IPS-NIHi7 (cell line): ENCODE data around the gene RRBP1.

Experiments
- DNase-seq: peaks from one replicate; pipeline ENCODE4 v3.0.0; 2012; ENCODE audit warnings: mixed read lengths; ENCODE audit errors: extremely low spot score

Gene RRBP1

DNA sequence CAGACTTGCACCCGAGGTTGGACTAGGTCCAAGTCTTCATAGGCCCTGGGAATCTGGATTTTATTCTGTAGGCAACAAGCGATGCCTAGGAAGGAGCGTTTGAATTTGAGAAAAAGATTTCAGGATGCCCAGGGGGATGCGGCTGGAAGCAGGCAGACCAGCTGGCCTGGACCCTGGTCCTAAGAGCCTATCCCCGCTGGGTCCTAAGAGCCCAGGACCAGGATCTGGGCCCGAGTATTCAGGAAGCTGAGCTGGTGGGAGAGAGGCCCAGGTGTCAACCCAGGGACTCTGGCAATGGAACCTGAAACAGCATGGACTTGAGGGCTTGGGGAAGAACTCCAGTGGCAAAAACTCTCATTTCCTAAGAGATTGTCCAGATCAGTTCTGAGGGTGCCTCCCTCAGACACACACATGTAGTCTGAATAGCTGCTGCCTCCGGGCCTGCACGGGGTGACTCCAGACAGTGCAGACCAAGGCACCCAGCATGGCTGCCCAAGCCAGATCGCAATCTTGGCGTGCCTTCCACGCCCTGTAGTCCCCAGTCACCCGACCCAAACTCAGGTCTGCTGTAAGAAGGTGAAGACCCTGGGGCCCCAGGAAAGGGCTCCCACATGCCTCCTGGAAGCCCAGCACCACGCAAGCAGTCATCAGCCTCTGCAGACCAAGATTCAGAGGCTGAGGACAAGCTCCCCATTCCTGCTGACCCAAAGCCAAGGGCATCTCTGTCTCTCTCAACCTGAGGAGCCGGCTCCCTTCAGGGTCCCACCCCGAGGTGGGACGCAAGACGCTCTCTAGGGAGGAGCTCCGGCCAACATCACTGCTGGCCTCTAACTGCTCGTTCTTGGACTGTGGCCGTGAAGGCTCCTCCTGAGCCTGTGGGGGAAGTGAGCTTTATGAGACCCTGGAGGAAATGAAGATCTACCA, 34.4 kb downstream of the RRBP1 start:
- DNase-seq, result no peak

DNA sequence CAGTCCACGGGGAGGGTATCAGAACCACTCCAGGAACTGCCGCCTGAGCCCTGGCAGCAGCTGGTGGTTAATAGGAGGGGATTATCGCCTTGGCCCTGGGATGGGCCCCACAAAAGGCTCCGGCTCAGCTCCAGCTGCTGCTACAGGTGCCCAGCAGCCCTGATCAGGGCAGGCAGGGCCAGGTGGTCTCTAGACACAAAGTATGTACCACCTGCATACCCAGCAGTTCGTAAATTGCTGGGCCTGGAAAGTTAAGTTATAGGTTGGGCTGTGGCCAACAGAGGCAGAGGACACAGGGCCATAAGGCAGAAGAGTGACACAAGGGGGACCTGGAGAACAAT, 35.1 kb downstream of the RRBP1 start:
- DNase-seq, result no peak

DNA sequence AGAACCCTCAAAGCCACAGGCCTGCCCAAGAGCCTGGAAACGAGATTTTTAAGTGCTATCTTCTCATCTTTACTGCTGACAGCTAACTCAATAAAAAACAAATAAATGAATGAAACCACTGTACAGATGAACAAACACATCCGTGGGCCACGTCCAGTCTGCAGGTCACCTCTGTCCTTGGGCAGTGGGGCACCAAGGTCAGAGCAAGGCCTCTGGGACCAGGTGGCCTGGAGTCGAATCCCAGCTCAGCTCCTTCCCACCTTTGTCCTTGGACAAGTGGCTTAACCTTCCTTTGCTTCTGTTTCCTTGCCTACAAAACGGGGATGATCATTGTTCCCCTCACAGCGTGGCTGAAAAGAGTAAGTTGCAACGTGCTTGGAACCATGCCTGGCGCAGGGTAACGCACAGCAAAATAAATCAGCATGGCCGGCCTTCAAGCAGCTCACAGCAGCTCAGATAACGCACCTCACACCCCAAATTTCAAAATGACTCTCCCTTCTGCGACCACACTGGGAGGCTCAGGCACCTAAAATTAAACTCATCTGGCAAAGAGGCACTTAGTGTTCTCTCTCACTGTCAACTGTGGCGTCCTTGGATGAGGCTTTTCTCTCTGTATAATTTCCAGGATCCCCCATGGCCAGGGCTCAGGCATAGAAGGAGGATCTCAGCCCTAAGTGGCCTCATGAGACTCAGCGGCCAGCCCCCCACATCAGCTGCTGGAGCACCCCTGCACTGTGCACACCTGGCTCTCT, 35.7 kb downstream of the RRBP1 start:
- DNase-seq, result no peak

DNA sequence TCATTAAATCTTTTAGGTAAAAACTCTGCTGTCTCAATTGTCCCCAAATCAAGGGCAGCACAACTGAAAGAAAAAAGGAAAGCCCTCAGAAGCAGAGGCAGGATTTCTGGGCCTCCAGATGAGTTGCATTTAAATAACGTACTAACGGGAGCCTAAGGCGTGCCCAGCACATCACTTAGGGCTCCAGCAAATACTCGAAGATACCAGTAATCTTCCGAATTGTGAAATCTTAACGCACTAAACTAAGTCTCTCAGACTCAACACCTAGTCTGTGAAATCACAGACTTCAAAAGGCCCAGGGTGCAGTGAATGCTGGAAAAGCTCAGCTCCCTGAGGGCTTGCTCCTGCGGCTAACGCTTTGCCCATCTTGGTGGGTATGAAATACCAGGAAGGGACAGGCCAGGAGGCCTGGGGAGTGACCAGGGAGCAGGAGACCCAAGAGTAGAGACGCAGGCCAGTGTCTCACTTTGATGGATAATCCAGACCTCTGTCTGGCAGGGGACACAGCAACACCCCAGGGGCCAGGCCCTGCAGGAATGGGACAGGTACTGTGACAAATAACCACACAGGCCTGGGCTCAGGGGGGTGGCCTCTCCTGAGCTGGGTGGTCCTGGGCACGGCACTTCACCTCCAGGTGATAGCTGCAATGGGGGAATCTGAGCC, 36.4 kb downstream of the RRBP1 start:
- no peak for DNase-seq

DNA sequence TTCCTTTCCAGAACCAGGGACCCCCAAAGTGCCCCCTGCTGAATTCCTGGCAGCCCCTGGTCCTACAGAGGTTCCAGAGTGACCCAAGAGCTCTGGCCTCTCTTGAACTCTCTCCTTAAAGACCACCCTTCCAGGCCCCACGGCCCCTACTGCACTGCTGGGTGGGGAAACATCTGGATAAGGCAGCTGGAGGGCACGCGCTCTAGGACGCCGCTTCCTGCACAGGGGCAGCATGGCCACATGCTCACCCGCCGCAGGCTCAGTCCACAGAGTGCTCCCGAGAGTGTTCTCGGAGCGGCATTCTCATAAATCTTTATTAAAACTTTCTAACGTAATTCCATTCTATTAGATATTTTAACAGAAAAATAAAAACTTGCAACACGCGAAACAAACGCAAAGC, 37.0 kb downstream of the RRBP1 start:
- no peak for DNase-seq

DNA sequence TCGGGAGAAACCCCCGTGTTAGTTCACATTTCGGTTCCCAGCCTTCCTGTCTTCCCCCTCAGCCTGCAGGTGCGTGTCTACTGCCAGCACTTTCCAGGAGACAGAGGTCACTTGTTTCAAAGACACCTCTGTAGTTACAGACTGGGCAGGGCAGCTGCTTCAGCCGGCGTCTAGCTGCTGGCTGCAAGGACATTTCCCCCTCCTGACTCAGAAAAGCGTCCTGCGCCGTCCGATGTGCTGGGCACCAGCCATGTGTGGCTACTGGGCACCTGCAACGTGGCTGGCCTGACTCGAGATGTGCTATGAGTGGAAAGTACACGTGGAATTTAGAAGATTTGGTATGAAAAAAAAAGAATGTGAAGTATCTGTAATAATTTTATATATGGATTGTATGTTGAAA, 37.6 kb downstream of the RRBP1 start:
- DNase-seq, result no peak

DNA sequence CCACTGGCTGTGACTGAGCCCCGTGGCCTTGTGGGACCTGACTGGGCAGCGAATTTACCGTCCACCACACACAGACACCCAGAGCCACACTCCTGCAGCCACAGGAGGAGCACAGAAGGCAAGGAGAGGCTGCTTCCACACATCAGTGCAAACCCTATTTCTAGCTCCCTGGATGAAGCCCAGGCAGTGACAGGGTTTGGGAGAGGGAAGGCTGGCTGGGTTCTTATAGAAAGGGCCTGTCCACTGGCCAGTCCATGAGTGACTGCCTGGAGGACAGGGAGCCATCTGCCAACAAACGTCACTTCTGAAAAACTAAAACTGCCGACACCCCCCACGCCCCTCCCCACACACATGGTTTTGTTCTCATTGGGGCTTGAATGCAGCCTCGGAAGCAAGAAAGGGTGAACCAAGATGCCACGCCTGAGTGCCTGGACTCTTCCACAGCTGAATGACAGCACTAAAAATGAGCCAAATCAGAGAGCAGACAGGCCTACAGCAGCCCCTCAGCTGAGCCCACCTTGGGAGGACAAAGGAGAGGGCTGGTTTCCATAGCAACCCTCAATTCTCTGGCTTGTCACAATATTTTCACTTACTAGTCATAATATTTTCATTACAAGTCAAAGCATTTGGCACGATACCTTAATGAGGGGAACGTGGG, 38.4 kb downstream of the RRBP1 start:
- DNase-seq, result no peak

DNA sequence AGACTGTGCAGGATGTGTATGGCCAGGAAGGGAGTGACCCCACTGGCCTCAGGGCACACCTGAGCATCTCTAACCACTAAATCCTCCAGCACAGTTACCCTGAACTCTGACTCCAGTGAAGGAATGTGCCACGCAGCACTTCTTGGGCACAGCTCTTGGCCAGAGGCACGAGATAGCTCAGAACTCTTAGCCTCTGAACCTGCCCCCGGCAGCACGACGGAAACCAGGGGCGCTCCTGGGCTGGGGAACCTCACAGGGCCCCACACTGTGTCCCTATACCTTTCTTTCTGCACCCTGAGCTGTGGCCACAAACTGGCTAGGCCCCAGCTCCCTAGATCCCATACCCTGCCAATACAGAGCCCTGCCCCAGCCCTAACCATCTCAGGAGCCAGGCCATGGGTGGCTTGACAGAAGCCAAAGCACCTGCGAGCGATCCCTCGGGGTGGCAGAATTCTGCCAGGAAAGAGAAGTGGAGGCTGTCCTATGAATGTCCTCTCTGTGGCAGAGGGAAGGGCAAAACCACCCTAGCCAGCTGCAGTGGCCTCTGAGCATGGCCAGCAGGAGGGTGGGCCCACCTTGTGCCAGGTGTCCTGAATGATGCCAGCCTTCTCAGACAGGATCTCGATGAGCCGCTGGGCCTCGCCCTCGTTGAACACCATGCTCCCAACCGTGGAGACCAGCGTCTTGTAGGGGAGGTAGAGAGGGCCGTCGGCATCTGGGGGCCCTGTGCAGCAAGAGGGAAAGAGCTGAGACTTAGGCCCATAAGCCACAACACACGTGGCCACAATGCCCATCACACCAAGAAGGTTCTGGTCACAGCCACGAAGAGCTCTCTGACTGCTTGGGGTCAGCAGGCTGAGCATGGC, 39.4 kb downstream of the RRBP1 start:
- no peak for DNase-seq

DNA sequence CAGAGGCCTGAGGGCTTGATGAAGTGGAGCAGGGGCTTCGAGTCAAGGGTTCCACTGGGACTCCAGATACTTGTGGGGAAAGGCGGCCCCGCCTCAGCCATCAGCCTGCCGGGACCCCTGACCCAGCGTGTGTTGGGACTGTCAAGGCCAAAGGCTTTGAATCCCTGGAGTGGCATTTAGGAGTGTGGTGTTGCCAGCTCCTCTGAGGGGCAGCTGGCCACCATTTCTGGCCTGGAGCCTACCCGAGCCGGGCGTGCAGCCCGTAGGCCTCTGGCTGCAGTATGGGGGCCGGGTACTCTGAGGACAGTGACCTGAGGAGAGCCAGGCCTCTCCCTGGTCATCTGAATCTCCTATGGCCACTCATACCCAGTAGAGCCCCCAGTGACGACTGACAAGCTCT, 40.0 kb downstream of the RRBP1 start:
- DNase-seq, result no peak

DNA sequence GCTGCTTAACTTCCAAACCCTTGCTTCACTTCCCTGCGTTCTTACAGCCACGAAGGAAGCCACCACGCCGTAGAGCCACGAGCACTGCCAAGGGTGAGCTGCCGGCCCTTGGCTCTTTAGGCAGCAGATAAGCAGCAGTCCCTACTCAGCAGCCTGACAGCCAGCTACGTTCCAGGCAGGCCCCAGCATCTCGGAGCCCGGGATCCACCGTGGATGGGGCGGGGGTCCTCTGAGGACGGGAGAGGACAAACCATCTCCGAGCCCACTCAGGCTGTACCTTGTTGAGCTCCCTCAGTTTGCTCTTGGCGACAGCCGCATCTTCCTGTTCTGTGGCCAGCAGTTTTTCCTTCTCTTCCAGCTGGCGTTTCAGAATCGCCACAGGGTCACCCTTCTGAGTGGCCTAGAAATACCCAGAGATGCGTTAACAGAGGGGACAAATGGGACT, 40.5 kb downstream of the RRBP1 start:
- DNase-seq, result no peak

DNA sequence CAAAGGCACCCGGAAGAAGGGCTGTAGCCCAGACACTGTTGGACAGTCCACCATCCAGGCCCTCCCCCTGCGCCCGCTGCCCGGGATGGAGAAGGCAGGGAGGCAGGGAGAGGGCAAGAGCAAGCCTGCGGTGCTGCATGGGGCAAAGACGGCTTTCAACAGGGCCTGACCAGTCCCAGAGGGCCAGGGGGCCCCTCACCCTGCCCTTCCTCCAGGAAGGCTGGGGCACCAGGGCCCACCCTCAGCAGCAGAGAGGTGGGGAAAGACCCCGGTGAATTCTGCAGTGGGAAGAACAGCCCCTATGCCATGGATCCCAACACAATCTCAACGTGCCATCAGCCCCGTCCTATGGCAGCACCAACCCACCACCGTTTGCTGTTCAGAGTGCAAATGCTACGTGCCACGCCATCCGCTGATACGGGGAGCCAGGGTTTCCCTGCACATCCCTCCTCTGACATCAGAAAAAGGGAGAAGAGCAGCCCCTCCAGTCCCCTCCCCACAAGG, 41.1 kb downstream of the RRBP1 start:
- DNase-seq, result no peak

DNA sequence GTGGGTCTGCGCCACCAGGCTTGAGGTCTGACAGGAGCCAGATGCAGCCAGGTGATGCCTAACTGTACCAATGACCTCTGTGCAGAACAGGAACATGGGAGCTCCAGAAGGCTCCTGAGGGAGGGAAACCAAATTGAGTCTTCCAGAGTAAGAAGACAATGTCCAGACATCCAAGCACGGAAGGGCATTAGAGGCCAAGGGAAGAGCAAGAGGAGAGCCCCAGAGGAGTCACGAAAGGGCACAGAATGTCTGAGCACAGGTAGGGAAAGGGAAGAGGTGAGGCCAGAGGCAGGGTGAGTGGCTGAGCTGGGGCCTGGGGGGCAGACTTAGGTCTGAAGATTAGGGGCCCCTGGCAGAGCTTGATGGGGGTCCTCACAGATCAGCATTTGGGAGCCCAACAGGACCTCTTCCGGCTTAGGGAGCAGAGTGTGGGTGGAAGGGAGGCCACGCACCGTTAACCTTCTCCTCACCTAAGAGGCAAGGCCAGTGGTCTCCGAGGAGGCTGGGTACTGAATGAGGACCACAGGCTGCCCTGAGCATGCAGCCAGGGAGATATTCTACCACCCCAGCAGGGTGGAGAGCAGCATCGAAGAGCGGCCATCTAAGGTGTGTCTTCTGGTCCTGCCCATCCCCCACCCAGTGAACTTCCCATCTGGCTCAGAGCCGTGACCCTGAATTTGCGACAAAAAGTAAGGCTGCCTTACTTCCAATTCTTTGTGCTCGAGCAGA, 41.7 kb downstream of the RRBP1 start:
- DNase-seq, result no peak

DNA sequence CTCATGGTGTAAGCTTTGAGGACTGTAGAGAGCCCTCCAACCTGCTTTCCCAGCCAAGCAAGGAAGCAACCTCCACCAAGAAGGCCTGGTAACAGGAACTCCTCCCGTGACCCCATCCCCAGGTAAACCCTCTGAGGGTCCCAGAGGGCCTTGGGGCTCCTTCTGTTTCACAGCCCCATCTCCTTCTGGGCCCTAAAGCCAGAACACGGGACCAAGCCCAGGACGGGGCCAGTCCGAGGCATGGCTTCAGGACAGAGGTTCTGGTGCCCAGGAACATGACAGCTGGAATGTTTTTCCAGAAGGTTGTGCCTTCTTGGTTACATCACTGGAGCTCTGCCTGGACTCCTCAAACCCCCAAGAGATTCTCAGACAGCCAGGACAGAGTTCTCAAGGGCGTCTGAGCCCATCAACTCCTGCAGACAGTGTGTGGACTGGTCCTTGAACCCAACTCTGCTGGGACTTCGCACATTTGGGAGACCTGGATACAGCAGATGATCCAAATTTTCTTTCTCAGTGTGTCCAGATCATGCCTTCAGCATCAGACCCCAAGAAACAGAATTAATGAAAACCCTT, 43.1 kb downstream of the RRBP1 start:
- no peak for DNase-seq

DNA sequence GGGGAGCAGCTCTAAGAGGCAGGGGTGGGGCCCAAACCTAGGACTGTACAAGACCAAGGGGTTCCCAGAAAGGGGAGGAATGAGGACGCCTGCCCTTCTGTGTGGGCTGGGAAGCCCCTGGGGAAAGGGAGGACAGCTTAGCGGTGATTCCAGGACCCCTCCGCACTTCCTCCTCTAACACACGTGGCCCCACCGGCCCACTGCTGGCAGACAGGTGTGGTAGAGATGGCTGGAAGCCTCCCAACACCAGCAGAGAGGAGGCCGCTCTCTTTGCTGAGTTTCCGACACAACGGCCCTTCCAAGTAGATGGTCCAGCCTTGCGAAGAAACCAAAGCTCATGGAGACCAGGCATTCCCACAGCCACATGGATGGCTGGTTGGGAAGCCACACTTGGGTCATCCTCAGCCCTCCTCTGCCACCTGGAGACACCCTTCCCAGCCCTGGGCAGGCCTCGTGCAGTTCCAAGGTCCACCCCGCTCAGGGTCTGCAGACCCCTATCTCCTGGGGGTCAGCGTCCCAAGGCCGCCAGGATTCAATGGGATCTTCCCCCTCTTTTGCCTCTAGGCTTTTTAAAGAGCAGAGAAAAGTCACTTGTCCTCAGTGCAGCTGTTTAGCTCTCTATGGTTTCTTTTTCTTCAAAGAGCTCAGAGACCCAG, 43.9 kb downstream of the RRBP1 start:
- no peak for DNase-seq

DNA sequence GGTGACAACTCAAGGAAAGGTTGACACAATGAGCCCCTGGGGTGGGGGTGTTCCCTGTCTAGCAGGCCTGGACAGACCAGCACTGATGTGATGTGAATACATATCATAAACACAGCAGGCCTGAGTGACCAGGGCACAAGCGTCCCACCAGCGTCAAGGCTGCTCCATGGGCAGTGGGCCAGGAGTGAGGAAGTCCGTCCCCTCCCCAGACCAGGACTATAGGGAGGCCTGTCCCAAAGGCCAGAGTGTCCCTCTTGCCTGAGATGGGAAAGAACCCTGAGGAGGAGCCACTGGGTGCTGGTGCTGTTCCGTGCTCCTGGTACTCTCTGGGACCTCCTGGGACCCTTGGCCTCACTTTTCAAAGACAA, 44.6 kb downstream of the RRBP1 start:
- DNase-seq, result no peak

DNA sequence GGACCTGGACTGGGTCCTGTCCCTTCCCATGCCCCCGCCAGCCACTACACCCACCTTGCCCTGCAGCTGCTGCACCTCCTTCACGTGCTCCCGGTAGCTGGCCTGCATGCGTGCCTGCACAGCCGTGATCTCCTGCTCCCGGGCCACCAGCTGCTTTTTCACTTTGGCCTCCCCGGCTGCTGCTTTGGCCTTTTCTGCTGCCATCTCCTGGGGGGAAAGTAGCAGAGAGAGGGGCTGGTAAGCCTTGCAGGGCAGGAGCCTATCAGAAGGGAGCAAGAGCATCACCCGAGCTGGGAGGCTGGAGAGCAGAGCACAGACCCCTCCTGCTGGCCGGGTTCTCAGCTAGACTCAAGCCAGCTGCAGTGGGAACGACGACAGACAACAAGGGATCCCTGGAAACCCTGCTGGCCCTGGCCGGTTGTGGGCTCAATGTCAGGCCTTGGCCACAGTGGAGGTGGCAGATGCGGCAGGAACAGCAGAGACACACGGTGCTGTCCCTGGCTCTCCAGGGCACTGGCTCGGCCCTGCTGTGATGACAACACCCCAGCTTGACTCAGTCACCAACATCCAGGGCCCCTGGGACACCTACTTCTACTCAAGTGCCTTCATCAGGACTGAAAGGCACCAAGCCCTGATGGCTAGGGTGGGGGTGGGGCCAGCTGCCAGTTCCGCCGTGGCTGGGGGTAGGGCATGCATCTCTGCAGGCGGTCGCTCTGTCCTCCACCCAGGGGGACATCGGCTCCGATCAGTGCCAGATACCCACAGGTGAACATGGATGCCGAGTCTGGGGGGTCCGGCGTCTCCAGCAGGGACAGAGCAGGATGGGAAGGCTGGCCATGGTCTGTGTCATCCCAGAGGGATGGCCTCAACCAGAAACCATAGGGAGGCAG, 45.3 kb downstream of the RRBP1 start:
- peak; percentile 71 for DNase-seq

DNA sequence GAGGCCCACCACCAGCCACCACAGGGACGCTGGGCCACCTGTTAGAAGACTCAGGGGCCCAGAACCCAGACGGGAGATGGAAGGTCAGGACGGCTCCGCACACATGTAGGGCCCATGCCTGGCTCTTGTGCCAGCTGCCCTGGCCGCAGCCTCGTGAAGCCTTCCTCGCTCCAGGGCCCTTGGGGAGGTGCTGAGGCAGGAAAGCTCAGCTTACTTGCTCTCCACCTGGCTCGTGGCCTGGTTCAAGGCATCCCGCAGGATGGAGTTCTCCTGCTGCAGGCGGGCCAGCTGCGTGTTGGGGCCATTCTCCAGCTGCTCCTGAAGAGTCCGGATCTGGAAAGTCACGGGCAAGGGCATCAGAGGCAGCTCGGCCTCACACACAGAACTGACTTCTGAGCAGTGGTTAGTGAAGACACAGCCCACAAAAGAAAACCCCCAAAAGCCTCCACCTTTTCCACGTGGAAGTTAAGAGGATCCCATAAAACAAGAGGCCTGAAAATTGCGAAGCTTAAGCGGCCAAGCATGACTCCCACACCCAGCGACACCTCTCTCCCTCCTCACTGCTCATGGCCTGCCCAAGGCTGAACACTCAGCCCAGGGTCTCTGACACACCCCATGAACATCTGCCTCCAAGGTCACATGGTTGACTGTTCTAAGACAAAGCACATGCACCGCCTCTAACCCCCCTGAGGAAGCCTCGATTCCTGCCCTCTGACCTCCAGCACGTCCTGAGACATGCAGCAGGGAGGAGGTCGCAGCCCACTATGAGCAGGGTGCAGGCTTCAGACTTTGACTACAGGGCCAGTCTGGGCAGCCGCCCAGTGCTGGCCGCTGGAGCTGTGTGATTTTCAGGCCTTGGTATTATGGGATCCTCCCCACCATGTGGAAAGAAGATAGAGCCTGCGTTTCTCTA, 46.5 kb downstream of the RRBP1 start:
- no peak for DNase-seq
